Measurements from ENCODE around the gene IMMP2L. TPM values are rescaled to one million over a fixed set of nuclear protein-coding genes. Genes with fewer than 3 reads are reported as not detected.

IMMP2L gene
- total RNA-seq, 1 experiment from 2014 or later: 13.6 TPM

DNA sequence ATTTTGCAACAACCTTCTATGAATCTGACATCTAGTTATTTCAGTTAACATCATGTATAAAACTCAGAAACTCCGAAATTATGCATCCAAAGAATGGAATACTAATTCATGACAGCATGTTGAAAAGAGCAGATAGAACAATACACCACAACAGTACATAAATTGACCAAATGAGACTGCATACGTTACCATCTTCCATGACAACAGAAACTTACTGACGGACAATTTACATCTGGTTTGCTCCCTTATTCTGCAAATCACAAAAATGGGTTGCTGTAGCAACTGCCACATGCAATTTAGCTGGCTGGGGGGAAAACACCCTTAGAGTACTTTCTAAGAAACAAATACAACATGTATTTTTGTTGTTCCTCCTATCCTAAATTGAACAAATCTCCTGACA, 457.0 kb downstream of the IMMP2L start (continued):
- no peak for TF ChIP-seq PRDM15 (CRISPR knock-in tag; IDR thresholded peaks at IDR 0.05)
- TF ChIP-seq, protein P1, sequence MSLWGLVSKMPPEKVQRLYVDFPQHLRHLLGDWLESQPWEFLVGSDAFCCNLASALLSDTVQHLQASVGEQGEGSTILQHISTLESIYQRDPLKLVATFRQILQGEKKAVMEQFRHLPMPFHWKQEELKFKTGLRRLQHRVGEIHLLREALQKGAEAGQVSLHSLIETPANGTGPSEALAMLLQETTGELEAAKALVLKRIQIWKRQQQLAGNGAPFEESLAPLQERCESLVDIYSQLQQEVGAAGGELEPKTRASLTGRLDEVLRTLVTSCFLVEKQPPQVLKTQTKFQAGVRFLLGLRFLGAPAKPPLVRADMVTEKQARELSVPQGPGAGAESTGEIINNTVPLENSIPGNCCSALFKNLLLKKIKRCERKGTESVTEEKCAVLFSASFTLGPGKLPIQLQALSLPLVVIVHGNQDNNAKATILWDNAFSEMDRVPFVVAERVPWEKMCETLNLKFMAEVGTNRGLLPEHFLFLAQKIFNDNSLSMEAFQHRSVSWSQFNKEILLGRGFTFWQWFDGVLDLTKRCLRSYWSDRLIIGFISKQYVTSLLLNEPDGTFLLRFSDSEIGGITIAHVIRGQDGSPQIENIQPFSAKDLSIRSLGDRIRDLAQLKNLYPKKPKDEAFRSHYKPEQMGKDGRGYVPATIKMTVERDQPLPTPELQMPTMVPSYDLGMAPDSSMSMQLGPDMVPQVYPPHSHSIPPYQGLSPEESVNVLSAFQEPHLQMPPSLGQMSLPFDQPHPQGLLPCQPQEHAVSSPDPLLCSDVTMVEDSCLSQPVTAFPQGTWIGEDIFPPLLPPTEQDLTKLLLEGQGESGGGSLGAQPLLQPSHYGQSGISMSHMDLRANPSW (CRISPR knock-in tag; conservative IDR thresholded peaks at IDR 0.05; ENCODE audit: low read depth): no peak
- no peak for TF ChIP-seq CREB1 (CRISPR knock-in tag; IDR thresholded peaks at IDR 0.05)
- no peak for TF ChIP-seq MXD4 (CRISPR knock-in tag; IDR thresholded peaks at IDR 0.05; ENCODE audit: borderline replicate concordance)

GRCh38 chr7:111104710-111105109, 457.6 kb downstream of the IMMP2L start:
- H3K4me3 Mint-ChIP-seq: no peak overlapping the region
- POLR2A ChIA-PET: no interaction called here
- peak overlapping the region; percentile 21; the same call in 1 of the 2 replicates for H3K27ac Mint-ChIP-seq
- DNase-seq (ENCODE audit: low spot score): no peak
- H3K27me3 Mint-ChIP-seq (ENCODE audit: low read depth): no peaks in the 10 kb centered on the region
- peaks cover 38% of the 10 kb centered on the region for H3K4me1 Mint-ChIP-seq
- H3K36me3 Mint-ChIP-seq: no peaks in the 10 kb centered on the region
- CTCF ChIA-PET: no interaction called here
- ATAC-seq: no peak
- TF ChIP-seq NR3C1 (CRISPR knock-in tag; conservative IDR thresholded peaks at IDR 0.05; ENCODE audit: low read depth): no peak
- no peak for TF ChIP-seq ZNF423 (CRISPR knock-in tag; IDR thresholded peaks at IDR 0.05)
- TF ChIP-seq, protein P2, sequence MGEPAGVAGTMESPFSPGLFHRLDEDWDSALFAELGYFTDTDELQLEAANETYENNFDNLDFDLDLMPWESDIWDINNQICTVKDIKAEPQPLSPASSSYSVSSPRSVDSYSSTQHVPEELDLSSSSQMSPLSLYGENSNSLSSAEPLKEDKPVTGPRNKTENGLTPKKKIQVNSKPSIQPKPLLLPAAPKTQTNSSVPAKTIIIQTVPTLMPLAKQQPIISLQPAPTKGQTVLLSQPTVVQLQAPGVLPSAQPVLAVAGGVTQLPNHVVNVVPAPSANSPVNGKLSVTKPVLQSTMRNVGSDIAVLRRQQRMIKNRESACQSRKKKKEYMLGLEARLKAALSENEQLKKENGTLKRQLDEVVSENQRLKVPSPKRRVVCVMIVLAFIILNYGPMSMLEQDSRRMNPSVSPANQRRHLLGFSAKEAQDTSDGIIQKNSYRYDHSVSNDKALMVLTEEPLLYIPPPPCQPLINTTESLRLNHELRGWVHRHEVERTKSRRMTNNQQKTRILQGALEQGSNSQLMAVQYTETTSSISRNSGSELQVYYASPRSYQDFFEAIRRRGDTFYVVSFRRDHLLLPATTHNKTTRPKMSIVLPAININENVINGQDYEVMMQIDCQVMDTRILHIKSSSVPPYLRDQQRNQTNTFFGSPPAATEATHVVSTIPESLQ (CRISPR knock-in tag; IDR thresholded peaks at IDR 0.05): no peak
- TF ChIP-seq, protein P3, sequence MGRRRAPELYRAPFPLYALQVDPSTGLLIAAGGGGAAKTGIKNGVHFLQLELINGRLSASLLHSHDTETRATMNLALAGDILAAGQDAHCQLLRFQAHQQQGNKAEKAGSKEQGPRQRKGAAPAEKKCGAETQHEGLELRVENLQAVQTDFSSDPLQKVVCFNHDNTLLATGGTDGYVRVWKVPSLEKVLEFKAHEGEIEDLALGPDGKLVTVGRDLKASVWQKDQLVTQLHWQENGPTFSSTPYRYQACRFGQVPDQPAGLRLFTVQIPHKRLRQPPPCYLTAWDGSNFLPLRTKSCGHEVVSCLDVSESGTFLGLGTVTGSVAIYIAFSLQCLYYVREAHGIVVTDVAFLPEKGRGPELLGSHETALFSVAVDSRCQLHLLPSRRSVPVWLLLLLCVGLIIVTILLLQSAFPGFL (CRISPR knock-in tag; IDR thresholded peaks at IDR 0.05; ENCODE audit: borderline replicate concordance): no peak
- TF ChIP-seq ZNF232 (CRISPR knock-in tag; IDR thresholded peaks at IDR 0.05): no peak
- TF ChIP-seq ZSCAN18 (CRISPR knock-in tag; IDR thresholded peaks at IDR 0.05): no peak
- TF ChIP-seq NR2C2 (CRISPR knock-in tag; IDR thresholded peaks at IDR 0.05): no peak
- TF ChIP-seq TCF7 (CRISPR knock-in tag; IDR thresholded peaks at IDR 0.05; ENCODE audit: low read depth): no peak
- no peak for TF ChIP-seq NR1H2 (CRISPR knock-in tag; IDR thresholded peaks at IDR 0.05)
- no peak for TF ChIP-seq E2F4 (CRISPR knock-in tag; IDR thresholded peaks at IDR 0.05; ENCODE audit: borderline replicate concordance, low read depth)
- TF ChIP-seq USF1 (CRISPR knock-in tag; IDR thresholded peaks at IDR 0.05): no peak
- TF ChIP-seq SMAD4 (CRISPR knock-in tag; IDR thresholded peaks at IDR 0.05): no peak
- TF ChIP-seq NFATC4 (CRISPR knock-in tag; IDR thresholded peaks at IDR 0.05): no peak
- TF ChIP-seq, protein P4, sequence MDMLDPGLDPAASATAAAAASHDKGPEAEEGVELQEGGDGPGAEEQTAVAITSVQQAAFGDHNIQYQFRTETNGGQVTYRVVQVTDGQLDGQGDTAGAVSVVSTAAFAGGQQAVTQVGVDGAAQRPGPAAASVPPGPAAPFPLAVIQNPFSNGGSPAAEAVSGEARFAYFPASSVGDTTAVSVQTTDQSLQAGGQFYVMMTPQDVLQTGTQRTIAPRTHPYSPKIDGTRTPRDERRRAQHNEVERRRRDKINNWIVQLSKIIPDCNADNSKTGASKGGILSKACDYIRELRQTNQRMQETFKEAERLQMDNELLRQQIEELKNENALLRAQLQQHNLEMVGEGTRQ (CRISPR knock-in tag; IDR thresholded peaks at IDR 0.05): no peak
- TF ChIP-seq RELA (CRISPR knock-in tag; IDR thresholded peaks at IDR 0.05; ENCODE audit: borderline replicate concordance): no peak
- TF ChIP-seq ZNF219 (CRISPR knock-in tag; IDR thresholded peaks at IDR 0.05; ENCODE audit: borderline replicate concordance): no peak
- no peak for TF ChIP-seq ZNF671 (CRISPR knock-in tag; IDR thresholded peaks at IDR 0.05)
- H3K9me3 Mint-ChIP-seq: no peaks in the 10 kb centered on the region

Data from WTC11 (cell line).